Neural crest cell (in vitro differentiated cells): ENCODE data around the gene TSPAN14. TPM values are rescaled to one million over a fixed set of nuclear protein-coding genes. Genes with fewer than 3 reads are reported as not detected.
A peak's percentile ranks its signal among the peaks of the same experiment; 100 is the strongest.

ENCODE experiments used
- DNase-seq: peaks from one replicate; pipeline ENCODE4 v3.0.0; 2021; ENCODE audit warnings: low read depth, mixed read lengths, low spot score
- H3K27ac Mint-ChIP-seq: one replicate; pipeline ENCODE4 v1.8.0; 2021; ENCODE audit warnings: mild to moderate bottlenecking, mixed read lengths; ENCODE audit not compliant: unreplicated experiment
- H3K27me3 Mint-ChIP-seq: 2 replicates; pipeline ENCODE4 v1.8.0; 2021; ENCODE audit warnings: low read depth, mild to moderate bottlenecking, mixed read lengths
- H3K36me3 Mint-ChIP-seq: 2 replicates; pipeline ENCODE4 v1.8.0; 2021; ENCODE audit warnings: low read depth, mild to moderate bottlenecking, mixed read lengths
- H3K4me1 Mint-ChIP-seq: 2 replicates; pipeline ENCODE4 v1.8.0; 2021; ENCODE audit warnings: mixed read lengths
- H3K4me3 Mint-ChIP-seq: one replicate; pipeline ENCODE4 v1.8.0; 2021; ENCODE audit warnings: mild to moderate bottlenecking, mixed read lengths
- H3K9me3 Mint-ChIP-seq: 2 replicates; pipeline ENCODE4 v1.8.0; 2021; ENCODE audit warnings: mixed read lengths
- total RNA-seq: library from RNA; stranded (reverse); gene quantifications from 2 replicates; pipeline ENCODE4 v1.2.1, GENCODE V29; 2021
- TF ChIP-seq, protein P1 (sequence below): fragments of 200-600 bp; sonication (generic); conservative IDR thresholded peaks from 2 replicates; pipeline ENCODE4 v1.5.0; 2021; ENCODE audit warnings: antibody characterized with exemption, mild to moderate bottlenecking

Gene TSPAN14
- total RNA-seq, 1 donor from 2014 or later = 140 TPM

DNA sequence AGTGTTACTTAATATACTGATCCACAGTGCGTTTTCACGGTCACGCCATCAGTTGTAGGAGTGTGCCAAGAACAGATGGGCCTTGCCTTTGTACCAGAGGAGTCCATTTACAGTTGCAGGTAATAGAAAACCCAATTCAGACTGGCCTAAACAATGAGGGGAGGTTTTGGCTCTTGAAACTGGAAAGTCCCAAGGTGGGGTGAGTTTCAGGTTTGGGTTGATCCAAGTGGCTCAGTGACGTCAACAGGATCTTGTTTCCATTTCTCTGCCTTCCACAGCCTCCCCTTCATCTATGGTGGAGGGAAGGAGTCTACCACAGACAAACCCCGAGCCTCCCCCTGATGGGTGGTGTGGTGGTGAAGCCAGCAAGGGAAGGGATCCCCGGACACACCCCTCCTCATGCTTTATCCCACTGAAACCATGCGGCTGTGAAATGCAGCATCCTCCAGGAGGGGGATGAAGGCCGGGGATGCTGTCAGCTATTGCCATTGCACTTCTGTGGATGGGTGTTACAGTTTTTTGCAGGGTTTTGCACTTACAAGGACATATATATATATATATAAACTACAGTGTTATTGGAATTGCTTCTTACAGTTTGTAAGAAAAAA lies 68.8 kb downstream of the TSPAN14 start:
- H3K9me3 Mint-ChIP-seq = no peaks in the 10 kb centered on the region
- H3K4me3 Mint-ChIP-seq = no peak overlapping the region
- no peaks in the 10 kb centered on the region for H3K27me3 Mint-ChIP-seq
- DNase-seq = no peak
- TF ChIP-seq, protein P1, sequence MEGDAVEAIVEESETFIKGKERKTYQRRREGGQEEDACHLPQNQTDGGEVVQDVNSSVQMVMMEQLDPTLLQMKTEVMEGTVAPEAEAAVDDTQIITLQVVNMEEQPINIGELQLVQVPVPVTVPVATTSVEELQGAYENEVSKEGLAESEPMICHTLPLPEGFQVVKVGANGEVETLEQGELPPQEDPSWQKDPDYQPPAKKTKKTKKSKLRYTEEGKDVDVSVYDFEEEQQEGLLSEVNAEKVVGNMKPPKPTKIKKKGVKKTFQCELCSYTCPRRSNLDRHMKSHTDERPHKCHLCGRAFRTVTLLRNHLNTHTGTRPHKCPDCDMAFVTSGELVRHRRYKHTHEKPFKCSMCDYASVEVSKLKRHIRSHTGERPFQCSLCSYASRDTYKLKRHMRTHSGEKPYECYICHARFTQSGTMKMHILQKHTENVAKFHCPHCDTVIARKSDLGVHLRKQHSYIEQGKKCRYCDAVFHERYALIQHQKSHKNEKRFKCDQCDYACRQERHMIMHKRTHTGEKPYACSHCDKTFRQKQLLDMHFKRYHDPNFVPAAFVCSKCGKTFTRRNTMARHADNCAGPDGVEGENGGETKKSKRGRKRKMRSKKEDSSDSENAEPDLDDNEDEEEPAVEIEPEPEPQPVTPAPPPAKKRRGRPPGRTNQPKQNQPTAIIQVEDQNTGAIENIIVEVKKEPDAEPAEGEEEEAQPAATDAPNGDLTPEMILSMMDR = no peak
- peaks cover 9% of the 10 kb centered on the region for H3K36me3 Mint-ChIP-seq
- no peak overlapping the region for H3K27ac Mint-ChIP-seq
- H3K4me1 Mint-ChIP-seq = peaks cover 4% of the 10 kb centered on the region

DNA sequence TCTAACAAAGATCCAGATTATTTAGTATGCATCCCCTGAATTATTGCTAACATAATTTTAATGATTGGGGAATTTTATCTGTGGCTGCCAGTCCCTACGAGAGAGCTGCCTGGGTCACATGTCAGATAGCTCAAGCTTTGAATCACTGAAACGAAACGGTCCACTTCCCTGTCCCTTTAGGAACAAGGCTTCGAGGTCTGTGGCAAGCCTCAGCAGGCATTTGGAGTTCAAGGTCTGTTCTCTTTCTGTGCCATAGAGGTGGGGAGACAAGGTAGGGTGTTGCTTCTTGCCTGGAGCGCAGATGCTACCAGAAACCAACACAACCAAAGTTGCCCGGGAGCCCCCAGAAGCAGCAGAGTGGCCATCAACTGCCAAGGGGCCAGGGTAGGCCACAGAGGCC lies 69.7 kb downstream of the TSPAN14 start:
- Mint-ChIP-seq H3K4me3 (no peak overlapping the region), H3K36me3 (peaks cover 8% of the 10 kb centered on the region)

DNA sequence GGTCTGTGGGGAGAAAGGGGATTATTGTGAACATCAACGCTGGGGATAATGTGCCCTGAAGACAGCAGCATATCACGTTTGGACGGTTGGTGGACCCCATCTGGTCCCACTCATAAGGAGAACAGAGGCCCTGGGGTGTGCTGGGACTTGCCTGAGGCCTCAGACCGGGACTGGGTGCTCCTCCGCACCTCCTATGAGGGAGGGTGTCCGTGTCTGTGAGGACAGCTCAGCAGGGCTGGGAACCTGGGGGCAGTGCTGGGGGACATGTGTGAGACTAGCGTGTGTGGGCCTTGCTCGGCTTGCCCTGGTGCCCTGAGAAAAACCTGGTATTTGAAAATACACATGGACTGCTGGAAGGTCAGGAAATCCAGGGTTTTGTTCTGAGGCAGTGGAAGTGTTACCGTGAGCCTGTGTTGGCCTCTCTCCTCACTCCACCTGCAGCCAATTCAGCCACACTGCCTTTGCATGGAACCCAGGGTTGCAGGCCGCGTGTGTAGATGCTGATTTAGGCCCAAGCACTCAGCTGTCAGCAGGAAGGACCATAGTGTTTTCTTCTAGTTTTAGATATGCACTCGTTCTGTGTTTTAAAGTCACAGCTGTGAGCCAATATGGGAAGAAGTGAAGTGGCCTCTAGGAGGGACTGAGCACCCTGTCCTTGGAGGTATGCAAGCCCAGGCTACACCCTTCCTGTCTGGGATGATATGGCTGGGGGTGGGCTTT lies 70.2 kb downstream of the TSPAN14 start:
- Mint-ChIP-seq H3K36me3 (peaks cover 6% of the 10 kb centered on the region), H3K27me3 (no peaks in the 10 kb centered on the region), H3K4me1 (peaks cover 4% of the 10 kb centered on the region), H3K9me3 (no peaks in the 10 kb centered on the region), H3K4me3 (no peak overlapping the region), H3K27ac (no peak overlapping the region)
- no peak for DNase-seq
- TF ChIP-seq, protein P1 = no peak

More for the DNA sequence above, 69.7 kb downstream of the TSPAN14 start:
- no peak overlapping the region for H3K27ac Mint-ChIP-seq
- H3K4me1 Mint-ChIP-seq = peaks cover 4% of the 10 kb centered on the region
- no peaks in the 10 kb centered on the region for H3K27me3 Mint-ChIP-seq
- no peak for DNase-seq
- TF ChIP-seq, protein P1 = no peak
- H3K9me3 Mint-ChIP-seq = no peaks in the 10 kb centered on the region

DNA sequence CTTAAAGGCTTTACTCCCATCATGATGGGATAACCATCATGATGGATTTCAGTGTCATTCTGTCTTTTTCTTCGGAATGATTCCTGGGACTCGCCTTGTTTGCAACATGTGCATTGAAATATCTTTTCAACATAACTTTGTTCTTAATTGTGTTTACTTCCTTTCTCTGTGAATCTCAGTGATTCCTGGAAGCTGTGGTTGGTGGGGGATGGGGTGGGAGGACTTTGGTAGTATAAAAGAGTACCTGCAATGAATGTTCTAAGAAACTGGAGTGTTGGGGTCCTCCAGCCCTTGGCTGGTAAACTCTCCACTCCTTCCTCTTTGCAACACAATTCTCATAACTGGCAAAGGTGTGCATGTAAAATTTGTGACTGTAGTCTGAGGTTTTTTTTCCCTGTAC lies 72.1 kb downstream of the TSPAN14 start:
- TF ChIP-seq, protein P1 = no peak
- H3K27ac Mint-ChIP-seq = peak overlapping the region; percentile 38
- no peak overlapping the region for H3K4me3 Mint-ChIP-seq
- no peaks in the 10 kb centered on the region for H3K4me1 Mint-ChIP-seq
- H3K9me3 Mint-ChIP-seq = no peaks in the 10 kb centered on the region
- DNase-seq = no peak
- no peaks in the 10 kb centered on the region for H3K27me3 Mint-ChIP-seq
- H3K36me3 Mint-ChIP-seq = no peaks in the 10 kb centered on the region

DNA sequence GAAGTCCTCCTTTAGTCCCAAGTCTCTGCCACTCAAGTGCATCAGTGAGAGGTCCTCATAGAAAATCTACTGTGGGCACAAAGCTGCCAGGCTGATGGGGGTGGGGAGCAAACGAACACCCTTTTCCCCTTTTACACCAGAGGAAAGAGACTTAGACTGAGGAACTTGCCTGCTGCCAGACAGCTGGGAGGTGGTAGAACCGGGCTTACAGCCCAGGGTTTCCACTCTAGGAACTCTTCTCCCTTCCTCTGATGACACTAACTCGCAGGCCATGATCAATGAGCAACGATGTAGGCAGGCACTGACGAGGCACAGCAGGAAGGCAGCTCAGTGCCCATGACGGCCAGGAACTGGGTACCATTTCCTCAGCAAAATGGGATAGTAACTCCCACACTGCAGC lies 72.6 kb downstream of the TSPAN14 start:
- Mint-ChIP-seq H3K4me1 (no peaks in the 10 kb centered on the region), H3K27me3 (no peaks in the 10 kb centered on the region), H3K9me3 (no peaks in the 10 kb centered on the region), H3K4me3 (no peak overlapping the region), H3K36me3 (no peaks in the 10 kb centered on the region), H3K27ac (no peak overlapping the region)
- no peak for DNase-seq
- TF ChIP-seq, protein P1 = no peak
